ENCODE measurements around the gene SELENOM.

SELENOM gene

GRCh38 chr22:31107178-31107893 lies at the start of gene SELENOM:
Gene SELENOM, minus strand, starts transcription at chr22:31107568. Its CDS starts 63 bp downstream, at chr22:31107505.
- Mint-ChIP-seq H3K27ac (peak within 1 kb of the TSS; percentile 82), H3K4me1 (ENCODE audit: low read depth) (peaks cover 17% of the 10 kb centered on the region), H3K4me3 (peak within 1 kb of the TSS; percentile 93), H3K9me3 (no peaks in the 10 kb centered on the region), H3K27me3 (no peaks in the 10 kb centered on the region), H3K36me3 (ENCODE audit: low read depth) (no peaks in the 10 kb centered on the region)

GRCh38 chr22:31155422-31155821 lies 48.1 kb upstream of the SELENOM start:
- H3K27me3 Mint-ChIP-seq: peaks cover 3% of the 10 kb centered on the region
- H3K27ac Mint-ChIP-seq: no peak overlapping the region
- H3K9me3 Mint-ChIP-seq: no peaks in the 10 kb centered on the region
- H3K4me1 Mint-ChIP-seq (ENCODE audit: low read depth): peaks cover 5% of the 10 kb centered on the region
- H3K4me3 Mint-ChIP-seq: no peak overlapping the region
- H3K36me3 Mint-ChIP-seq (ENCODE audit: low read depth): no peaks in the 10 kb centered on the region

- Mint-ChIP-seq H3K27ac (no peak overlapping the region), H3K36me3 (ENCODE audit: low read depth) (no peaks in the 10 kb centered on the region), H3K27me3 (peaks cover 3% of the 10 kb centered on the region), H3K9me3 (no peaks in the 10 kb centered on the region), H3K4me3 (no peak overlapping the region), H3K4me1 (ENCODE audit: low read depth) (peaks cover 5% of the 10 kb centered on the region)
Measured at GRCh38 chr22:31154975-31155374, 47.6 kb upstream of the SELENOM start.

GRCh38 chr22:31153357-31153756 lies 46.0 kb upstream of the SELENOM start:
- no peaks in the 10 kb centered on the region for H3K4me1 Mint-ChIP-seq (ENCODE audit: low read depth)
- H3K4me3 Mint-ChIP-seq: no peak overlapping the region
- no peak overlapping the region for H3K27ac Mint-ChIP-seq
- H3K27me3 Mint-ChIP-seq: peaks cover 7% of the 10 kb centered on the region
- no peaks in the 10 kb centered on the region for H3K9me3 Mint-ChIP-seq
- no peaks in the 10 kb centered on the region for H3K36me3 Mint-ChIP-seq (ENCODE audit: low read depth)

- Mint-ChIP-seq H3K27me3 (peaks cover 3% of the 10 kb centered on the region), H3K27ac (no peak overlapping the region), H3K4me1 (ENCODE audit: low read depth) (no peaks in the 10 kb centered on the region), H3K4me3 (no peak overlapping the region), H3K9me3 (no peaks in the 10 kb centered on the region), H3K36me3 (ENCODE audit: low read depth) (no peaks in the 10 kb centered on the region)
Measured at GRCh38 chr22:31151872-31152271, 44.5 kb upstream of the SELENOM start.

GRCh38 chr22:31150615-31151014 lies 43.2 kb upstream of the SELENOM start:
- H3K27ac Mint-ChIP-seq: no peak overlapping the region
- peaks cover 3% of the 10 kb centered on the region for H3K27me3 Mint-ChIP-seq
- H3K36me3 Mint-ChIP-seq (ENCODE audit: low read depth): no peaks in the 10 kb centered on the region
- no peaks in the 10 kb centered on the region for H3K4me1 Mint-ChIP-seq (ENCODE audit: low read depth)
- no peak overlapping the region for H3K4me3 Mint-ChIP-seq
- H3K9me3 Mint-ChIP-seq: no peaks in the 10 kb centered on the region

- H3K36me3 Mint-ChIP-seq (ENCODE audit: low read depth): no peaks in the 10 kb centered on the region
Measured at GRCh38 chr22:31148953-31149627, 41.7 kb upstream of the SELENOM start.

GRCh38 chr22:31148488-31148887 lies 41.1 kb upstream of the SELENOM start:
- Mint-ChIP-seq H3K9me3 (no peaks in the 10 kb centered on the region), H3K4me1 (ENCODE audit: low read depth) (no peaks in the 10 kb centered on the region), H3K36me3 (ENCODE audit: low read depth) (no peaks in the 10 kb centered on the region), H3K4me3 (no peak overlapping the region), H3K27me3 (peaks cover 3% of the 10 kb centered on the region), H3K27ac (no peak overlapping the region)

More at GRCh38 chr22:31148953-31149627, 41.7 kb upstream of the SELENOM start:
- H3K9me3 Mint-ChIP-seq: no peaks in the 10 kb centered on the region
- no peak overlapping the region for H3K27ac Mint-ChIP-seq
- H3K27me3 Mint-ChIP-seq: peaks cover 3% of the 10 kb centered on the region
- no peak overlapping the region for H3K4me3 Mint-ChIP-seq
- no peaks in the 10 kb centered on the region for H3K4me1 Mint-ChIP-seq (ENCODE audit: low read depth)

GRCh38 chr22:31144223-31144622 lies 36.9 kb upstream of the SELENOM start:
- Mint-ChIP-seq H3K4me1 (ENCODE audit: low read depth) (no peaks in the 10 kb centered on the region), H3K27ac (no peak overlapping the region), H3K9me3 (no peaks in the 10 kb centered on the region), H3K4me3 (no peak overlapping the region), H3K27me3 (no peaks in the 10 kb centered on the region), H3K36me3 (ENCODE audit: low read depth) (no peaks in the 10 kb centered on the region)

- H3K4me3 Mint-ChIP-seq: no peak overlapping the region
- H3K27me3 Mint-ChIP-seq: no peaks in the 10 kb centered on the region
- no peaks in the 10 kb centered on the region for H3K9me3 Mint-ChIP-seq
- no peak overlapping the region for H3K27ac Mint-ChIP-seq
- no peaks in the 10 kb centered on the region for H3K4me1 Mint-ChIP-seq (ENCODE audit: low read depth)
- H3K36me3 Mint-ChIP-seq (ENCODE audit: low read depth): no peaks in the 10 kb centered on the region
Measured at GRCh38 chr22:31143537-31143936, 36.2 kb upstream of the SELENOM start.

GRCh38 chr22:31143038-31143437 lies 35.7 kb upstream of the SELENOM start:
- H3K9me3 Mint-ChIP-seq: no peaks in the 10 kb centered on the region
- no peaks in the 10 kb centered on the region for H3K27me3 Mint-ChIP-seq
- H3K36me3 Mint-ChIP-seq (ENCODE audit: low read depth): no peaks in the 10 kb centered on the region
- H3K27ac Mint-ChIP-seq: no peak overlapping the region
- H3K4me1 Mint-ChIP-seq (ENCODE audit: low read depth): no peaks in the 10 kb centered on the region
- H3K4me3 Mint-ChIP-seq: no peak overlapping the region

- H3K4me1 Mint-ChIP-seq (ENCODE audit: low read depth): no peaks in the 10 kb centered on the region
- H3K4me3 Mint-ChIP-seq: no peak overlapping the region
- no peaks in the 10 kb centered on the region for H3K9me3 Mint-ChIP-seq
- no peaks in the 10 kb centered on the region for H3K36me3 Mint-ChIP-seq (ENCODE audit: low read depth)
- no peaks in the 10 kb centered on the region for H3K27me3 Mint-ChIP-seq
- H3K27ac Mint-ChIP-seq: no peak overlapping the region
Measured at GRCh38 chr22:31142285-31142684, 34.9 kb upstream of the SELENOM start.

GRCh38 chr22:31141551-31141950 lies 34.2 kb upstream of the SELENOM start:
- H3K4me3 Mint-ChIP-seq: no peak overlapping the region
- H3K27me3 Mint-ChIP-seq: no peaks in the 10 kb centered on the region
- no peaks in the 10 kb centered on the region for H3K4me1 Mint-ChIP-seq (ENCODE audit: low read depth)
- no peaks in the 10 kb centered on the region for H3K9me3 Mint-ChIP-seq
- no peaks in the 10 kb centered on the region for H3K36me3 Mint-ChIP-seq (ENCODE audit: low read depth)
- H3K27ac Mint-ChIP-seq: no peak overlapping the region

- H3K9me3 Mint-ChIP-seq: no peaks in the 10 kb centered on the region
- no peaks in the 10 kb centered on the region for H3K27me3 Mint-ChIP-seq
- no peak overlapping the region for H3K4me3 Mint-ChIP-seq
- no peak overlapping the region for H3K27ac Mint-ChIP-seq
- H3K36me3 Mint-ChIP-seq (ENCODE audit: low read depth): no peaks in the 10 kb centered on the region
- no peaks in the 10 kb centered on the region for H3K4me1 Mint-ChIP-seq (ENCODE audit: low read depth)
Measured at GRCh38 chr22:31140746-31141145, 33.4 kb upstream of the SELENOM start.

GRCh38 chr22:31139866-31140716 lies 32.7 kb upstream of the SELENOM start, which contains the start of gene PLA2G3:
Gene PLA2G3, minus strand, starts transcription at chr22:31140508. Its CDS starts 154 bp downstream, at chr22:31140354.
- H3K27me3 Mint-ChIP-seq: no peaks in the 10 kb centered on the region
- H3K9me3 Mint-ChIP-seq: no peaks in the 10 kb centered on the region
- no peaks in the 10 kb centered on the region for H3K4me1 Mint-ChIP-seq (ENCODE audit: low read depth)
- no peaks in the 10 kb centered on the region for H3K36me3 Mint-ChIP-seq (ENCODE audit: low read depth)
- H3K27ac Mint-ChIP-seq: no peak within 1 kb of the TSS
- no peak within 1 kb of the TSS for H3K4me3 Mint-ChIP-seq
